CD4-positive, alpha-beta memory T cell (primary cell): ENCODE results near the gene TIAM2. TPM values are rescaled to one million over a fixed set of nuclear protein-coding genes. Genes with fewer than 3 reads are reported as not detected.
"Not testable (repeated sequence)": the region's sequence is repeated elsewhere in the genome, so short reads cannot be mapped to it uniquely, and the experiment has no call there.

Experiments
- CTCF ChIA-PET: fragments of 350-600 bp; sonication (Branson Sonifier 250); formaldehyde crosslinking; loops from one replicate; lab custom pipeline; 2021; ENCODE audit warnings: inconsistent platforms; ENCODE audit not compliant: partially characterized antibody; lab: Charles Lee
- POLR2A ChIA-PET: fragments of 350-600 bp; sonication (Branson Sonifier 250); formaldehyde crosslinking; loops from one replicate; lab custom pipeline; 2021; ENCODE audit not compliant: partially characterized antibody; lab: Charles Lee
- DNase-seq, 5 donors: peaks; one replicate each; pipeline versions ENCODE4 v3.0.0 to v3.0.0-alpha.2; 2020 to 2022; ENCODE audit warnings: mixed read lengths in 1 of 5
- H3K27ac ChIP-seq: one replicate; pipeline ENCODE4 v1.7.0; 2013; ENCODE audit warnings: low read depth, low read length
- H3K27me3 ChIP-seq: 2 replicates; pipeline ENCODE4 v1.7.0; 2013; ENCODE audit warnings: mild to moderate bottlenecking, low read length, moderate library complexity; ENCODE audit not compliant: insufficient read depth
- H3K36me3 ChIP-seq: 2 replicates; pipeline ENCODE4 v1.7.0; 2013; ENCODE audit warnings: mild to moderate bottlenecking, low read length, moderate library complexity; ENCODE audit not compliant: insufficient read depth
- H3K4me1 ChIP-seq: 2 replicates; pipeline ENCODE4 v1.7.0; 2013; ENCODE audit warnings: mild to moderate bottlenecking, low read length, moderate library complexity; ENCODE audit not compliant: insufficient read depth
- H3K4me3 ChIP-seq, 2 donors: one replicate each; pipeline ENCODE4 v1.7.0; 2013; ENCODE audit warnings: low read length in 2 of 2, mild to moderate bottlenecking in 1 of 2
- H3K9me3 ChIP-seq, 2 donors: one replicate each; pipeline ENCODE4 v1.7.0; 2013; ENCODE audit warnings: low read length in 2 of 2, control low read depth in 1 of 2; ENCODE audit not compliant: control insufficient read depth in 1 of 2
- H3K27ac Mint-ChIP-seq, 7 donors: one replicate each; pipeline ENCODE4 v1.8.0; 2020 to 2021; ENCODE audit warnings: mixed read lengths in 7 of 7, mild to moderate bottlenecking in 6 of 7, inconsistent platforms in 3 of 7, moderate library complexity in 3 of 7
- H3K27me3 Mint-ChIP-seq, 2 donors: one replicate each; pipeline ENCODE4 v1.8.0; 2020 to 2021; ENCODE audit warnings: mixed read lengths in 2 of 2
- H3K36me3 Mint-ChIP-seq, 2 donors: one replicate each; pipeline ENCODE4 v1.8.0; 2020 to 2021; ENCODE audit warnings: mixed read lengths in 2 of 2, inconsistent platforms in 1 of 2, mild to moderate bottlenecking in 1 of 2
- H3K4me1 Mint-ChIP-seq, 4 donors: one replicate each; pipeline ENCODE4 v1.8.0; 2020 to 2021; ENCODE audit warnings: mixed read lengths in 4 of 4, mild to moderate bottlenecking in 1 of 4
- H3K4me3 Mint-ChIP-seq, 8 donors: one replicate each; pipeline ENCODE4 v1.8.0; 2020 to 2021; ENCODE audit warnings: mixed read lengths in 8 of 8, mild to moderate bottlenecking in 7 of 8, moderate library complexity in 6 of 8, inconsistent platforms in 3 of 8
- H3K9me3 Mint-ChIP-seq, 8 donors: one replicate each; pipeline ENCODE4 v1.8.0; 2020 to 2021; ENCODE audit warnings: mixed read lengths in 8 of 8, mild to moderate bottlenecking in 5 of 8, inconsistent platforms in 3 of 8, moderate library complexity in 1 of 8
- intact Hi-C: fragments of 100-400 bp; cut with micrococcal nuclease; formaldehyde crosslinking; loops from one replicate; pipeline ENCODE4 v1.15.1; 2023
- polyA plus RNA-seq, 2 donors: library from polyadenylated mRNA; unstranded; fragments of 300-500 nt; fragmentation: Illumina TruSeq; gene quantifications; one replicate each; pipeline ENCODE4 v1.2.3, GENCODE V29; 2021
- total RNA-seq, 2 experiments: library from RNA; stranded (reverse); gene quantifications; one replicate each; pipeline ENCODE4 v1.2.3, GENCODE V29; 2021

Gene TIAM2
- total and polyA plus RNA-seq, 4 experiments from 2014 or later: 0.15 to 11.1 (median 5.8) TPM

- no peaks in the 10 kb centered on the region for H3K9me3 ChIP-seq
- H3K4me1 ChIP-seq: peaks cover 6% of the 10 kb centered on the region
- DNase-seq: no peak
- no peaks in the 10 kb centered on the region for H3K27me3 ChIP-seq
- H3K4me1 Mint-ChIP-seq: peaks cover 0 to 7% (median 1%) of the 10 kb centered on the region in 4 donors
- no peak overlapping the region for H3K27ac ChIP-seq
- no peak overlapping the region for H3K4me3 ChIP-seq
- intact Hi-C loops: no loop called here
- H3K36me3 ChIP-seq: no peaks in the 10 kb centered on the region
- H3K36me3 Mint-ChIP-seq: no peaks in the 10 kb centered on the region
- H3K27me3 Mint-ChIP-seq: peaks cover 1 to 2% of the 10 kb centered on the region in 2 donors
- ChIA-PET CTCF (no interaction called here), POLR2A (no interaction called here)
- H3K4me3 Mint-ChIP-seq: no peak overlapping the region
- H3K9me3 Mint-ChIP-seq: no peaks in the 10 kb centered on the region
- H3K27ac Mint-ChIP-seq: no peak overlapping the region
Observed at GRCh38 chr6:155115893-155116570, 120.9 kb downstream of the TIAM2 start.

- no peaks in the 10 kb centered on the region for H3K36me3 ChIP-seq
- Mint-ChIP-seq H3K27me3 (peaks cover 1 to 2% of the 10 kb centered on the region in 2 donors), H3K36me3 (no peaks in the 10 kb centered on the region), H3K4me3 (no peak overlapping the region), H3K4me1 (peaks cover 0 to 7% (median 1%) of the 10 kb centered on the region in 4 donors), H3K27ac (no peak overlapping the region), H3K9me3 (no peaks in the 10 kb centered on the region)
- intact Hi-C loops: no loop called here
- no peak for DNase-seq
- no peaks in the 10 kb centered on the region for H3K9me3 ChIP-seq
- H3K27me3 ChIP-seq: no peaks in the 10 kb centered on the region
- peaks cover 6% of the 10 kb centered on the region for H3K4me1 ChIP-seq
- POLR2A ChIA-PET: no interaction called here
- no peak overlapping the region for H3K4me3 ChIP-seq
- H3K27ac ChIP-seq: no peak overlapping the region
- CTCF ChIA-PET: no interaction called here
Observed at GRCh38 chr6:155116571-155116910, 121.4 kb downstream of the TIAM2 start.

- POLR2A ChIA-PET: no interaction called here
Observed at GRCh38 chr6:155117256-155117655, 122.1 kb downstream of the TIAM2 start.

GRCh38 chr6:155117785-155118184 is 122.7 kb downstream of the TIAM2 start:
- Mint-ChIP-seq H3K4me1 (peaks cover 0 to 7% (median 1%) of the 10 kb centered on the region in 4 donors), H3K27me3 (peaks cover 0 to 1% of the 10 kb centered on the region in 2 donors), H3K4me3 (no peak overlapping the region), H3K27ac (no peak overlapping the region), H3K9me3 (no peaks in the 10 kb centered on the region), H3K36me3 (no peaks in the 10 kb centered on the region)
- Histone ChIP-seq H3K36me3 (no peaks in the 10 kb centered on the region), H3K27me3 (no peaks in the 10 kb centered on the region), H3K4me1 (peaks cover 6% of the 10 kb centered on the region), H3K27ac (no peak overlapping the region), H3K4me3 (no peak overlapping the region), H3K9me3 (no peaks in the 10 kb centered on the region)
- no peak for DNase-seq
- CTCF ChIA-PET: no interaction called here
- POLR2A ChIA-PET: no interaction called here
- intact Hi-C loops: no loop called here

More at GRCh38 chr6:155117256-155117655, 122.1 kb downstream of the TIAM2 start:
- no peaks in the 10 kb centered on the region for H3K9me3 Mint-ChIP-seq
- H3K27ac ChIP-seq: no peak overlapping the region
- no peaks in the 10 kb centered on the region for H3K27me3 ChIP-seq
- intact Hi-C loops: no loop called here
- H3K27ac Mint-ChIP-seq: no peak overlapping the region
- H3K9me3 ChIP-seq: no peaks in the 10 kb centered on the region
- H3K27me3 Mint-ChIP-seq: peaks cover 0 to 1% of the 10 kb centered on the region in 2 donors
- H3K36me3 ChIP-seq: no peaks in the 10 kb centered on the region
- CTCF ChIA-PET: no interaction called here
- no peak for DNase-seq
- no peaks in the 10 kb centered on the region for H3K36me3 Mint-ChIP-seq
- no peak overlapping the region for H3K4me3 Mint-ChIP-seq
- H3K4me1 ChIP-seq: peaks cover 6% of the 10 kb centered on the region
- peaks cover 0 to 7% (median 1%) of the 10 kb centered on the region in 4 donors for H3K4me1 Mint-ChIP-seq
- H3K4me3 ChIP-seq: no peak overlapping the region

- H3K36me3 Mint-ChIP-seq, H3K4me1 Mint-ChIP-seq, H3K9me3 Mint-ChIP-seq, H3K27me3 Mint-ChIP-seq, H3K27ac ChIP-seq, CTCF ChIA-PET, H3K4me3 ChIP-seq, DNase-seq, H3K4me1 ChIP-seq, H3K27me3 ChIP-seq, H3K4me3 Mint-ChIP-seq, intact Hi-C loops, H3K36me3 ChIP-seq, H3K27ac Mint-ChIP-seq, H3K9me3 ChIP-seq, POLR2A ChIA-PET: not testable (repeated sequence)
Observed at GRCh38 chr6:155119201-155119600, 124.1 kb downstream of the TIAM2 start.

- POLR2A ChIA-PET: no interaction called here
- CTCF ChIA-PET: no interaction called here
Observed at GRCh38 chr6:155120034-155120433, 124.9 kb downstream of the TIAM2 start.

GRCh38 chr6:155121294-155121693 is 126.2 kb downstream of the TIAM2 start:
- no peak overlapping the region for H3K4me3 Mint-ChIP-seq
- H3K9me3 Mint-ChIP-seq: no peaks in the 10 kb centered on the region
- H3K27ac Mint-ChIP-seq: no peak overlapping the region
- peaks cover 3% of the 10 kb centered on the region for H3K4me1 ChIP-seq
- ChIA-PET POLR2A (no interaction called here), CTCF (no interaction called here)
- H3K27ac ChIP-seq: no peak overlapping the region
- intact Hi-C loops: no loop called here
- H3K36me3 Mint-ChIP-seq: no peaks in the 10 kb centered on the region
- DNase-seq: no peak
- H3K4me3 ChIP-seq: no peak overlapping the region
- no peaks in the 10 kb centered on the region for H3K9me3 ChIP-seq
- H3K4me1 Mint-ChIP-seq: peaks cover 0 to 5% (median 1%) of the 10 kb centered on the region in 4 donors
- H3K36me3 ChIP-seq: no peaks in the 10 kb centered on the region
- H3K27me3 Mint-ChIP-seq: peaks cover 0 to 2% of the 10 kb centered on the region in 2 donors
- H3K27me3 ChIP-seq: no peaks in the 10 kb centered on the region

More at GRCh38 chr6:155120034-155120433, 124.9 kb downstream of the TIAM2 start:
- H3K4me1 Mint-ChIP-seq: peaks cover 0 to 7% (median 1%) of the 10 kb centered on the region in 4 donors
- Histone ChIP-seq H3K9me3 (no peaks in the 10 kb centered on the region), H3K4me3 (no peak overlapping the region), H3K36me3 (no peaks in the 10 kb centered on the region), H3K27ac (no peak overlapping the region), H3K4me1 (peaks cover 6% of the 10 kb centered on the region), H3K27me3 (no peaks in the 10 kb centered on the region)
- H3K27me3 Mint-ChIP-seq: no peaks in the 10 kb centered on the region
- H3K36me3 Mint-ChIP-seq: no peaks in the 10 kb centered on the region
- intact Hi-C loops: no loop called here
- no peaks in the 10 kb centered on the region for H3K9me3 Mint-ChIP-seq
- DNase-seq: no peak
- H3K4me3 Mint-ChIP-seq: no peak overlapping the region
- H3K27ac Mint-ChIP-seq: no peak overlapping the region
